ENCODE results near the gene MRPS18A. TPM values are rescaled to one million over a fixed set of nuclear protein-coding genes. Genes with fewer than 3 reads are reported as not detected.

Gene MRPS18A
- total and polyA plus RNA-seq, 12 donors, result 24.8 to 119 (median 52.0) TPM

DNA sequence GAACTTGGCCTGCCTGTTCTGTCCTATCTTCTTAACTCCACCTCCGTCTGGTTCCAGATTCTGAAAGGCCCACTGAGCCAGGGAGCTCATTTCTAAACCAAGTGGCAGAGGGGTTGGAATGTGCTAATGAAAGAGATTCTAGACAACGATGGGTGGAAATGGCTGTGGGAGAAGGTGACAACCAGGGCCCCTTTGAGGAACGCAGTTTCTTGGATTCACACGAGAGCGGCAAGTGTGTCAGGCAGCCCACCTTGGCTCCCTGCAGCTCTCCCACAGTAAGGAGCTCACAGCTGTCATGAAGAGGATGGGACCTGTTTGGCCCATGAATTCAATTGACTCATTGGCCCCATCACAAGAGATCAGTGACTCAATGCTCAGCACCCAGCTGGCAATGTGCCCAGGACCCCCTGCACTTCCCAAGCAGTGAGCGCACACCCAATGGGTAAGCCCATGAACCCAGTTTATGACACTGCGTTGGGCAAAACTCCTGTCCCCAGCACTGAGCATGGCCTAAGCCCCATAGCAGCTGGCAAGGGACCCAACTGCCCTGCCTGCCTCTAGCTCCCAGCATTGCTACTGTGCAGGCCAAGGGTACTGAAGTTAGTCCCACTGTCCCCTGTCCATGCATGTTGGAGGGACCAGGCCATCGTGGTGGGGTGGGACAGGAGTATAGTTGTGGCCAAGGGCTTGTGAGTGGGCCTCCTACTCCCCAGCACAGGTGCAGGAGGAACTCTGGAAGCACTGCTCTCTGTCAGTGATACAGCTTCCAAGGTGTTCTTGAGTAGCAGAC is 16.4 kb downstream of the MRPS18A start:
- intact Hi-C loops (cut with DNase I), result no loop called here
- 87 to 94% (median 90%) methylated on average over 5 to 8 of the region's 8 CpGs for WGBS, 4 donors
- no peak for TF ChIP-seq POLR2A (IDR thresholded peaks at IDR 0.05)
- TF ChIP-seq, protein P1, sequence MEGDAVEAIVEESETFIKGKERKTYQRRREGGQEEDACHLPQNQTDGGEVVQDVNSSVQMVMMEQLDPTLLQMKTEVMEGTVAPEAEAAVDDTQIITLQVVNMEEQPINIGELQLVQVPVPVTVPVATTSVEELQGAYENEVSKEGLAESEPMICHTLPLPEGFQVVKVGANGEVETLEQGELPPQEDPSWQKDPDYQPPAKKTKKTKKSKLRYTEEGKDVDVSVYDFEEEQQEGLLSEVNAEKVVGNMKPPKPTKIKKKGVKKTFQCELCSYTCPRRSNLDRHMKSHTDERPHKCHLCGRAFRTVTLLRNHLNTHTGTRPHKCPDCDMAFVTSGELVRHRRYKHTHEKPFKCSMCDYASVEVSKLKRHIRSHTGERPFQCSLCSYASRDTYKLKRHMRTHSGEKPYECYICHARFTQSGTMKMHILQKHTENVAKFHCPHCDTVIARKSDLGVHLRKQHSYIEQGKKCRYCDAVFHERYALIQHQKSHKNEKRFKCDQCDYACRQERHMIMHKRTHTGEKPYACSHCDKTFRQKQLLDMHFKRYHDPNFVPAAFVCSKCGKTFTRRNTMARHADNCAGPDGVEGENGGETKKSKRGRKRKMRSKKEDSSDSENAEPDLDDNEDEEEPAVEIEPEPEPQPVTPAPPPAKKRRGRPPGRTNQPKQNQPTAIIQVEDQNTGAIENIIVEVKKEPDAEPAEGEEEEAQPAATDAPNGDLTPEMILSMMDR (IDR thresholded peaks at IDR 0.05), result no peak
- H3K27me3 ChIP-seq, result no peaks in the 10 kb centered on the region
- H3K36me3 ChIP-seq (replicated peaks in 1 of 2), result peaks cover 0 to 47% of the 10 kb centered on the region in 2 donors
- no peak overlapping the region for H3K4me3 ChIP-seq
- no peaks in the 10 kb centered on the region for H3K9me3 ChIP-seq (replicated peaks in 1 of 3)
- H3K27ac ChIP-seq, result peak overlapping the region in 3 of 5 donors; percentile 75 to 83 (median 77)
- peak in 3 of 7 donors; percentile 20 to 37 (median 29) for DNase-seq
- peaks cover 31 to 52% of the 10 kb centered on the region in 2 donors for H3K4me1 ChIP-seq (replicated peaks in 1 of 2)

- Histone ChIP-seq H3K27ac (no peak overlapping the region), H3K9me3 (replicated peaks in 1 of 3) (no peaks in the 10 kb centered on the region), H3K4me1 (replicated peaks in 1 of 2) (peaks cover 31 to 52% of the 10 kb centered on the region in 2 donors), H3K36me3 (replicated peaks in 1 of 2) (peaks cover 0 to 41% of the 10 kb centered on the region in 2 donors), H3K4me3 (no peak overlapping the region), H3K27me3 (no peaks in the 10 kb centered on the region)
- no peak for TF ChIP-seq POLR2A (IDR thresholded peaks at IDR 0.05)
- TF ChIP-seq, protein P1 (IDR thresholded peaks at IDR 0.05), result no peak
- WGBS, 4 donors, result 96 to 98% (median 98%) methylated on average over 6 of the region's 6 CpGs; no CpG with 5 or more reads in 1 of the 4 donors
- no peak for DNase-seq
- intact Hi-C loops (cut with DNase I), result no loop called here
Observed at GRCh38 chr6:43670623-43670986, 17.0 kb downstream of the MRPS18A start.

DNA sequence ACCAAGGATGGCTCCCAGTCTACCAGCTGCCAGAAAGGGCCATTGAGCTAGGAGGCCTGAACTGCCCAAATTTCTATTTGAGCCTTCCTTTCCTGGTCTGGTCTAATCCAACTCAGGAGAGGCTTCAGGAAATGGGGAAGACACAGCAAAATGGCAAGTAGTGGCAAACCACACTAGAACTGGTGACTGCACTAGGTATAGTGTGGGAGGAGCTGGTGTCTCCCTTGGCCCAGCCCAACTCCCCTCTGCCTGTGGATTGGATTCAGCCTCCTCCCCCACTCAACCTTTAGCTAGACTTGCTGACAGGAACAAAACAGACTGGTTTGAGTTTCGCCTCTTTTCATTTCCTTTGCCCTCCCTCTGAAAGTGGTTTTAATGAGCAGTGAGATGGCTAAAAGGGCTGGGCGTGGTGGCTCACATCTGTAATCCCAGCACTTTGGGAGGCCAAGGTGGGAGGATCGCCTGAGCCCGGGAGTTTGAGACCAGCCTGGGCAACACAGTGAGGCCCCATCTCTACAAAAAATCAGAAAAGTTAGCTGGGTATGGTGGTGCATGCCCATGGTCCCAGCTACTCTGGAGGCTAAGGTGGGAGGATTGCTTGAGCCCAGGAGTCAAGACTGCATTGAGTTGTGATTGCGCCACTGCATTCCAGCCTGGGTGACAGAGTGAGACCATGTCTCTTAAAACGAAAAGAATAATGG is 17.5 kb downstream of the MRPS18A start:
- 83 to 93% (median 87%) methylated on average over 6 of the region's 6 CpGs for WGBS, 4 donors
- Histone ChIP-seq H3K4me1 (replicated peaks in 1 of 2) (peaks cover 31 to 52% of the 10 kb centered on the region in 2 donors), H3K4me3 (no peak overlapping the region), H3K27me3 (no peaks in the 10 kb centered on the region), H3K27ac (peak overlapping the region in 2 of 5 donors; percentile 20 to 36), H3K9me3 (replicated peaks in 1 of 3) (no peaks in the 10 kb centered on the region), H3K36me3 (replicated peaks in 1 of 2) (peaks cover 0 to 36% of the 10 kb centered on the region in 2 donors)
- TF ChIP-seq POLR2A (IDR thresholded peaks at IDR 0.05), result no peak
- TF ChIP-seq, protein P1 (IDR thresholded peaks at IDR 0.05), result no peak
- DNase-seq, result no peak
- intact Hi-C loops (cut with DNase I), result loop anchor here (5.0 kb wide), 3 partner anchors 87 to 407 kb away; no protein-coding TSS in a partner anchor
